Measurements from ENCODE around the gene TEDC1. TPM values are rescaled to one million over a fixed set of nuclear protein-coding genes. Genes with fewer than 3 reads are reported as not detected.

TEDC1 gene
- polyA plus RNA-seq, 1 of the 3 experiments (the other 2 are of a cell fraction) = 13.4 TPM

GRCh38 chr14:105475269-105476096, 15.6 kb upstream of the TEDC1 start:
- Histone ChIP-seq H3K4me2 (peak overlapping the region; percentile 96), H4K20me1 (ENCODE audit: insufficient read depth) (peaks cover 6% of the 10 kb centered on the region; the same call in 1 of the 2 replicates), H3F3A (replicated peaks; ENCODE audit: insufficient read depth) (peaks cover 22% of the 10 kb centered on the region), H3K4me3 (ENCODE audit: low read depth in 2 of 2, low read length in 1 of 2) (peak overlapping the region; percentile 92 to 96), H3K79me2 (ENCODE audit: insufficient read depth) (peaks cover 32% of the 10 kb centered on the region), H3K27ac (ENCODE audit: low read depth in 2 of 2, low read length in 1 of 2) (peak overlapping the region; percentile 89 to 99), H3K4me1 (ENCODE audit: control insufficient read depth in 1 of 2, insufficient read depth in 2 of 2, low read depth in 1 of 2, low read length in 1 of 2) (peaks cover 21 to 60% of the 10 kb centered on the region in 2 experiments; a peak in 3 of 4 replicates), H2AFZ (ENCODE audit: low read depth) (no peak overlapping the region), H3K9me2 (no peaks in the 10 kb centered on the region), H3K27me3 (ENCODE audit: insufficient read depth) (no peaks in the 10 kb centered on the region), H3K9ac (peak overlapping the region; percentile 99), H3K9me3 (no peaks in the 10 kb centered on the region), H3K36me3 (replicated peaks in 1 of 2; ENCODE audit: control insufficient read depth in 1 of 2, insufficient read depth in 2 of 2, low read length in 1 of 2) (peaks cover 0 to 6% of the 10 kb centered on the region in 2 experiments)
- DNase-seq = peak; percentile 74
- TF ChIP-seq EP300 (IDR thresholded peaks at IDR 0.05; ENCODE audit: borderline replicate concordance in 1 of 2, low read depth in 1 of 2, low read length in 1 of 2) = 0 out of 4 replicates have a peak, but pooled peaks of 1 of the 2 experiments have one; percentile 7
- 0 out of 2 replicates have a peak, but pooled peaks have one; percentile 18 for TF ChIP-seq POLR2AphosphoS5 (IDR thresholded peaks at IDR 0.05; ENCODE audit: low read depth, low read length)
- TF ChIP-seq MAX (IDR thresholded peaks at IDR 0.05; ENCODE audit: low read depth) = peak; percentile 21; the same call in 1 of the 2 replicates
- 0 out of 2 replicates have a peak, but pooled peaks have one; percentile 2 for TF ChIP-seq PBX3 (IDR thresholded peaks at IDR 0.05)
- no peak for TF ChIP-seq IRF3 (IDR thresholded peaks at IDR 0.05; ENCODE audit: low read depth, low read length)
- TF ChIP-seq FOSL2 (IDR thresholded peaks at IDR 0.05; ENCODE audit: borderline replicate concordance, low read depth) = peak; percentile 33; the same call in 1 of the 2 replicates
- TF ChIP-seq TEAD4 (IDR thresholded peaks at IDR 0.05; ENCODE audit: borderline replicate concordance, insufficient read depth) = no peak
- 0 out of 2 replicates have a peak, but pooled peaks have one; percentile 15 for TF ChIP-seq FOXJ3 (CRISPR knock-in tag; IDR thresholded peaks at IDR 0.05)
- ChIA-PET POLR2A (interaction anchor here (1.4 kb wide), 1 partner anchor 15 kb away, joined by 9 read pairs; no protein-coding TSS in a partner anchor), CTCF (interaction anchor here (1.2 to 3.1 kb wide), 5 partner anchors 11 to 53 kb away, joined by 4 to 34 read pairs (median 10); partner anchors contain the start of genes CRIP1 and TEDC1)
- WGBS (ENCODE audit: low lambda C conversion rate) = 15% methylated on average over 12 of the region's 48 CpGs

- Histone ChIP-seq H3K9me3 (no peaks in the 10 kb centered on the region), H3K9me2 (no peaks in the 10 kb centered on the region), H3K9ac (peak overlapping the region; percentile 99), H3K4me1 (ENCODE audit: control insufficient read depth in 1 of 2, insufficient read depth in 2 of 2, low read depth in 1 of 2, low read length in 1 of 2) (peaks cover 27 to 60% of the 10 kb centered on the region in 2 experiments; a peak in 3 of 4 replicates), H2AFZ (ENCODE audit: low read depth) (no peak overlapping the region), H3K4me3 (ENCODE audit: low read depth in 2 of 2, low read length in 1 of 2) (peak overlapping the region; percentile 92 to 96), H3K4me2 (peak overlapping the region; percentile 96), H4K20me1 (ENCODE audit: insufficient read depth) (peaks cover 6% of the 10 kb centered on the region; the same call in 1 of the 2 replicates), H3F3A (replicated peaks; ENCODE audit: insufficient read depth) (peaks cover 29% of the 10 kb centered on the region), H3K27me3 (ENCODE audit: insufficient read depth) (no peaks in the 10 kb centered on the region), H3K36me3 (replicated peaks in 1 of 2; ENCODE audit: control insufficient read depth in 1 of 2, insufficient read depth in 2 of 2, low read length in 1 of 2) (peaks cover 0 to 2% of the 10 kb centered on the region in 2 experiments), H3K79me2 (ENCODE audit: insufficient read depth) (peaks cover 32% of the 10 kb centered on the region), H3K27ac (ENCODE audit: low read depth in 2 of 2, low read length in 1 of 2) (peak overlapping the region; percentile 89 to 99)
- ChIA-PET CTCF (interaction anchor here (0.8 to 3.1 kb wide), 9 partner anchors 10 to 382 kb away, joined by 3 to 34 read pairs (median 4); partner anchors contain the start of genes CRIP1 and TEDC1), POLR2A (interaction anchor here (0.9 to 1.4 kb wide), 2 partner anchors 14 to 20 kb away, joined by 3 to 9 read pairs; no protein-coding TSS in a partner anchor)
- DNase-seq = peak; percentile 86
- 20% methylated on average over 1 of the region's 21 CpGs for WGBS (ENCODE audit: low lambda C conversion rate)
- no peak for TF ChIP-seq GATA2 (CRISPR knock-in tag; IDR thresholded peaks at IDR 0.05)
- TF ChIP-seq USF2 (IDR thresholded peaks at IDR 0.05; ENCODE audit: borderline replicate concordance, low read depth, low read length) = 0 out of 2 replicates have a peak, but pooled peaks have one; percentile 10
- TF ChIP-seq IRF3 (IDR thresholded peaks at IDR 0.05; ENCODE audit: low read depth, low read length) = no peak
- TF ChIP-seq TCF12 (IDR thresholded peaks at IDR 0.05) = peak; percentile 43; the same call in 1 of the 2 replicates
- TF ChIP-seq ELF1 (IDR thresholded peaks at IDR 0.05) = no peak
- peak in 1 of 2 experiments; percentile 58; a peak in 2 of 4 replicates for TF ChIP-seq EP300 (IDR thresholded peaks at IDR 0.05; ENCODE audit: borderline replicate concordance in 1 of 2, low read depth in 1 of 2, low read length in 1 of 2)
- TF ChIP-seq POLR2AphosphoS5 (IDR thresholded peaks at IDR 0.05; ENCODE audit: low read depth, low read length) = peak; percentile 28; the same call in 1 of the 2 replicates
- TF ChIP-seq NFIC (IDR thresholded peaks at IDR 0.05; ENCODE audit: borderline replicate concordance) = peak; percentile 86
- no peak for TF ChIP-seq TEAD4 (IDR thresholded peaks at IDR 0.05; ENCODE audit: borderline replicate concordance, insufficient read depth)
- TF ChIP-seq FOXM1 (IDR thresholded peaks at IDR 0.05; ENCODE audit: low read depth) = no peak
- TF ChIP-seq NRF1 (IDR thresholded peaks at IDR 0.05; ENCODE audit: low read depth, low read length) = no peak
- TF ChIP-seq MAX (IDR thresholded peaks at IDR 0.05; ENCODE audit: low read depth) = no peak
Observed at GRCh38 chr14:105476097-105476830, 14.8 kb upstream of the TEDC1 start.

Measured in SK-N-SH (cell line).